Subcutaneous preadipocyte (primary cell): ENCODE measurements around the gene MSANTD1. TPM values are rescaled to one million over a fixed set of nuclear protein-coding genes. Genes with fewer than 3 reads are reported as not detected.

Source experiments
- total RNA-seq: library from RNA; depleted of rRNA; stranded (reverse); fragments of >200 nt; gene quantifications from 2 replicates; pipeline ENCODE4 v1.2.3, GENCODE V29; 2012

MSANTD1 gene
- 0.37 and 0.39 TPM in 2 replicates for total RNA-seq

DNA sequence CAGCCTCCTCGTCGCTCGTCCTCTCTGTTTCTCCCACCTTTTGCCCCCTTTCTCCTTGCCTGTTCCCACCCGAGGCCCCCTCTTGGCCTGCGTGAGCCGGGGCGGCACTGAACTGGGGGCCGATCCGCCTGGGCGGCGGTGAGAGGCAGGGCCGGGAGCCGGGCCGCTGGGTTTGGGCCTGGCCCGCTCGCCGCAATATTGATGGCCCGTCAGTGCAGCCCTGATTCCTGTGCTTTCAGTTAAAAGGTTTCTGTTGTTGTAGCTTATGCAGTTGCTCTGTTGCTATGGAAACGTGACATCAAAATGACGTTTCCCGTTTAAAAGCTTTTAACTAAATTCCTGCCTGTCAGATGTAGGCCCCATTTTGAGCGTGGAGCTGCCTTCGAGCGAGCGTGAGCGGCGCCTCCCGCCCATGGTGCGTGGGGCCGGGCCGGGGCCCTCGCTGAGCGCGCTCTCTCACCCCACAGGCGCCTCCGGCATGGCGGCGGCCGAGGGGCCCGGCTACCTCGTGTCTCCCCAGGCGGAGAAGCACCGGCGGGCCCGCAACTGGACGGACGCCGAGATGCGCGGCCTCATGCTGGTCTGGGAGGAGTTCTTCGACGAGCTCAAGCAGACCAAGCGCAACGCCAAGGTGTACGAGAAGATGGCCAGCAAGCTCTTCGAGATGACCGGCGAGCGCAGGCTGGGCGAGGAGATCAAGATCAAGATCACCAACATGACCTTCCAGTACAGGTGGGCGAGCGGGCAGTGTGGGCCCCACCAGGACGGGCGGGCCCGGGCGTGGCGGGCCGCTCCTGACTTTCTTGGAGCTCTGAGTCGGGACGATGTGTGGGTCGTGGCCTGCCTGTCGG, at the start of gene MSANTD1:
MSANTD1 (plus strand) TSS at position 349 of the 851 bp plus-strand sequence; CDS start at position 413, 64 bp downstream.

DNA sequence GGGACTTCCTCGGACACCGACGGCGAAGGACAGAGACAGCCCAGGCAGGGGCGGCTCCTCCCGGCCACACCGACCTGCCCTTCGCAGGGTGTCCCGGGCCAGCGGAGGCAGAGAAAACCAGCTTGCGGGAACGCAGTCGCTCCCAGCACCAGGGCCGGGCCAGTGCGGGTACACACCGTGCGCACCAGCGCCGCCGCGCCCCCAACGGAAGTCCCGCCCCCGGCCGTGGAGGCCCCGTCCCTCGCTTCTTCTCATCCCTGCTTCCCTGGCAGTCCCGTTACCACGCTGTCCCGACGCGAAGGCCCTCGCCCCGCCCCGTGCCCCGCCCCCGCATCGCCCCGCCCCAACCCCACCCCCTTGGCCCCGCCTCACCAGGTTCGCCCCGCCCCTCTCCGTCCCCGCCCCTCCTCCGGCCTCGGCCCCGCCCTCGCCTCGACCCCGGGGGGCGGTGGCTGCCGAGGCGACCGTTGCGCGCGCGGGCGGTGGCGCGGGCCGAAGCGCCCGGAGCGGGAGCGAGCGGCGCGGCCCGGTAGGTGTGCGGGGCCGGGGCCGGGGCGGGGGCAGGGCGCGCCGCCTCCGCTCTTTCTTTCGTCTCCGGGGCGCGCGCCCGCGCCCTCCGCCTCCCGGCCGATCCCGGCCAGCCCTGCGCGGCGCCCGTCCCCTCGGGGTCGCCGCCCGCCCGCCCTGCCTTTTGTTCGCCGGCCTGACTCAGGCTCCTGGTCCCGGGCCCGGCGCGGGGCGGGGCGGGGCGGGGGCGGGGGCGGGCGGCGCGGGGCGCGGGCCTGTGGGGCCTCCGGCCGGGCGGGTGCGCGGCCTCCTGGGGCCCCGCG, 43.8 kb downstream of the MSANTD1 start, which contains the start of gene RGS12:
RGS12 (plus strand) TSS at position 451 of the 830 bp plus-strand sequence. CDS start 23,150 bp downstream, outside the sequence.

Other genes starting within 250 kb of the MSANTD1 start
- gene HTT-AS, start 174.6 kb upstream of the MSANTD1 start, total RNA-seq = not detected in 2 replicates
- 62.5 and 66.3 TPM in 2 replicates for gene HTT, start 174.5 kb upstream of the MSANTD1 start, total RNA-seq
- gene RGS12, start 43.9 kb downstream of the MSANTD1 start, total RNA-seq = 13.5 and 14.0 TPM in 2 replicates
- gene HGFAC, start 192.8 kb downstream of the MSANTD1 start, total RNA-seq = under 0.01 TPM in 1 of 2 replicates, not detected in the other
- under 0.01 TPM in 1 of 2 replicates, not detected in the other for gene DOK7, start 214.1 kb downstream of the MSANTD1 start, total RNA-seq